HL-60 (cell line): Measurements from ENCODE around the gene TERT.

Source experiments
- DNase-seq, 2 experiments: peaks; one replicate each; pipeline ENCODE4 v3.0.0-alpha.2; 2010 to 2020; ENCODE audit warnings: low read depth in 1 of 2, low spot score in 1 of 2
- H3K27ac ChIP-seq: fragments of 250-450 bp; sonication (Bioruptor Pico); replicated peaks from 2 replicates; pipeline ENCODE4 v1.5.1; 2020; ENCODE audit warnings: mild to moderate bottlenecking, moderate library complexity
- H3K27me3 ChIP-seq: fragments of 250-450 bp; sonication (Bioruptor Pico); 2 replicates; pipeline ENCODE4 v1.5.1; 2021; ENCODE audit warnings: mild to moderate bottlenecking, moderate library complexity; ENCODE audit not compliant: insufficient read depth, poor library complexity, severe bottlenecking
- H3K4me3 ChIP-seq: replicated peaks from 2 replicates; pipeline ENCODE4 v1.5.1; 2011; ENCODE audit warnings: mild to moderate bottlenecking, control low read depth, low read length; ENCODE audit not compliant: insufficient read depth
- CTCF ChIP-seq: IDR thresholded peaks from one replicate; pipeline ENCODE4 v1.5.1; 2011; ENCODE audit warnings: low read length, control low read depth, inconsistent platforms; ENCODE audit not compliant: insufficient read depth
- GABPA ChIP-seq: IDR thresholded peaks from 2 replicates; pipeline ENCODE4 v1.6.1; 2012; ENCODE audit warnings: low read depth
- POLR2AphosphoS5 ChIP-seq: IDR thresholded peaks from 2 replicates; pipeline ENCODE4 v1.6.1; 2012; ENCODE audit warnings: low read depth
- REST ChIP-seq: IDR thresholded peaks from 2 replicates; pipeline ENCODE4 v1.6.1; 2012; ENCODE audit warnings: low read depth; ENCODE audit not compliant: insufficient replicate concordance
- SPI1 ChIP-seq: IDR thresholded peaks from 2 replicates; pipeline ENCODE4 v1.6.1; 2012; ENCODE audit warnings: low read depth, mild to moderate bottlenecking, borderline replicate concordance

The TERT gene

GRCh38 chr5:1215320-1216096 is 79.4 kb downstream of the TERT start:
- no peak for TF ChIP-seq SPI1
- no peak for TF ChIP-seq CTCF
- no peak for TF ChIP-seq GABPA
- no peak for TF ChIP-seq REST
- TF ChIP-seq POLR2AphosphoS5 = no peak
- Histone ChIP-seq H3K27ac (no peak overlapping the region), H3K27me3 (no peaks in the 10 kb centered on the region), H3K4me3 (no peak overlapping the region)
- no peak for DNase-seq

- TF ChIP-seq GABPA (no peak), REST (no peak), CTCF (no peak), SPI1 (no peak)
- Histone ChIP-seq H3K27ac (no peak overlapping the region), H3K27me3 (no peaks in the 10 kb centered on the region), H3K4me3 (no peak overlapping the region)
- no peak for DNase-seq
Measured at GRCh38 chr5:1214936-1215220, 80.0 kb downstream of the TERT start.

GRCh38 chr5:1214163-1214935 is 80.5 kb downstream of the TERT start:
- Histone ChIP-seq H3K27me3 (no peaks in the 10 kb centered on the region), H3K27ac (no peak overlapping the region), H3K4me3 (no peak overlapping the region)
- DNase-seq = no peak
- TF ChIP-seq SPI1 (no peak), GABPA (no peak), CTCF (no peak), POLR2AphosphoS5 (no peak), REST (no peak)
